Chondrocyte (in vitro differentiated cells): ENCODE results near the gene CCBE1. TPM values are rescaled to one million over a fixed set of nuclear protein-coding genes. Genes with fewer than 3 reads are reported as not detected.

ENCODE experiments used
- DNase-seq: peaks from one replicate; pipeline ENCODE4 v3.0.0; 2021; ENCODE audit warnings: mixed read lengths, low spot score
- H3K27ac Mint-ChIP-seq: one replicate; pipeline ENCODE4 v1.8.0; 2021; ENCODE audit warnings: mild to moderate bottlenecking, moderate library complexity, mixed read lengths; ENCODE audit not compliant: unreplicated experiment
- H3K27me3 Mint-ChIP-seq: 2 replicates; pipeline ENCODE4 v1.8.0; 2021; ENCODE audit warnings: low read depth, mixed read lengths
- H3K36me3 Mint-ChIP-seq: 2 replicates; pipeline ENCODE4 v1.8.0; 2021; ENCODE audit warnings: low read depth, mixed read lengths
- H3K4me1 Mint-ChIP-seq: 2 replicates; pipeline ENCODE4 v1.8.0; 2021; ENCODE audit warnings: low read depth, mild to moderate bottlenecking, mixed read lengths
- H3K4me3 Mint-ChIP-seq: one replicate; pipeline ENCODE4 v1.8.0; 2021; ENCODE audit warnings: mild to moderate bottlenecking, moderate library complexity, mixed read lengths; ENCODE audit not compliant: unreplicated experiment
- H3K9me3 Mint-ChIP-seq: 2 replicates; pipeline ENCODE4 v1.8.0; 2021; ENCODE audit warnings: low read depth, mixed read lengths
- CTCF ChIP-seq: fragments of 200-600 bp; sonication (generic); IDR thresholded peaks from 2 replicates; pipeline ENCODE4 v1.5.0; 2021; ENCODE audit warnings: antibody characterized with exemption, mild to moderate bottlenecking, moderate library complexity
- total RNA-seq: library from RNA; stranded (reverse); gene quantifications from 3 replicates; pipeline ENCODE4 v1.2.1, GENCODE V29; 2021

Gene CCBE1
- total RNA-seq, 1 donor from 2014 or later = 0.72 TPM

GRCh38 chr18:59393381-59393780 lies 303.8 kb downstream of the CCBE1 start:
- Mint-ChIP-seq H3K36me3 (no peaks in the 10 kb centered on the region), H3K27me3 (peaks cover 29% of the 10 kb centered on the region), H3K4me1 (no peaks in the 10 kb centered on the region), H3K9me3 (no peaks in the 10 kb centered on the region), H3K4me3 (no peak overlapping the region), H3K27ac (no peak overlapping the region)
- no peak for DNase-seq
- TF ChIP-seq CTCF = no peak

- Mint-ChIP-seq H3K4me1 (peaks cover 3% of the 10 kb centered on the region), H3K27me3 (peaks cover 17% of the 10 kb centered on the region)
These were observed 308.4 kb downstream of the CCBE1 start for GRCh38 chr18:59388817-59389216.

GRCh38 chr18:59387687-59388565 lies 309.3 kb downstream of the CCBE1 start:
- Mint-ChIP-seq H3K4me1 (peaks cover 3% of the 10 kb centered on the region), H3K36me3 (no peaks in the 10 kb centered on the region), H3K4me3 (no peak overlapping the region), H3K27me3 (peaks cover 11% of the 10 kb centered on the region), H3K27ac (no peak overlapping the region), H3K9me3 (no peaks in the 10 kb centered on the region)
- no peak for DNase-seq
- no peak for TF ChIP-seq CTCF

More at GRCh38 chr18:59388817-59389216, 308.4 kb downstream of the CCBE1 start:
- Mint-ChIP-seq H3K4me3 (no peak overlapping the region), H3K36me3 (no peaks in the 10 kb centered on the region), H3K9me3 (no peaks in the 10 kb centered on the region), H3K27ac (no peak overlapping the region)
- TF ChIP-seq CTCF = no peak
- no peak for DNase-seq

GRCh38 chr18:59386909-59387686 lies 310.1 kb downstream of the CCBE1 start:
- H3K4me1 Mint-ChIP-seq = peaks cover 3% of the 10 kb centered on the region
- no peak overlapping the region for H3K27ac Mint-ChIP-seq
- peaks cover 3% of the 10 kb centered on the region for H3K27me3 Mint-ChIP-seq
- no peak overlapping the region for H3K4me3 Mint-ChIP-seq
- H3K36me3 Mint-ChIP-seq = no peaks in the 10 kb centered on the region
- no peak for TF ChIP-seq CTCF
- no peaks in the 10 kb centered on the region for H3K9me3 Mint-ChIP-seq
- no peak for DNase-seq

GRCh38 chr18:59385191-59385590 lies 312.0 kb downstream of the CCBE1 start:
- Mint-ChIP-seq H3K4me1 (peaks cover 3% of the 10 kb centered on the region), H3K36me3 (no peaks in the 10 kb centered on the region), H3K4me3 (no peak overlapping the region), H3K27ac (no peak overlapping the region), H3K27me3 (peaks cover 5% of the 10 kb centered on the region), H3K9me3 (peaks cover under 1% of the 10 kb centered on the region)
- TF ChIP-seq CTCF = no peak
- DNase-seq = no peak
